DOHH2 (cell line): ENCODE measurements around the gene KLHL7.

Experiments used
- CTCF ChIP-seq: fragments of 200-600 bp; sonication (generic); IDR thresholded peaks from one replicate; pipeline ENCODE4 v1.5.1; 2014; ENCODE audit warnings: antibody characterized with exemption, mild to moderate bottlenecking, low read depth, low read length; ENCODE audit not compliant: poor library complexity, severe bottlenecking
- EZH2phosphoT487 ChIP-seq: fragments of 200-600 bp; sonication (generic); IDR thresholded peaks from 2 replicates; pipeline ENCODE4 v1.6.1; 2017; ENCODE audit warnings: borderline replicate concordance, mild to moderate bottlenecking, antibody characterized with exemption, low read length, moderate library complexity, mixed read lengths

GRCh38 chr7:23123465-23123864 lies 17.9 kb downstream of the KLHL7 start:
- TF ChIP-seq CTCF (no peak), EZH2phosphoT487 (no peak)
